ENCODE data around the gene SUSD1.
"Not testable (repeated sequence)": the region's sequence is repeated elsewhere in the genome, so short reads cannot be mapped to it uniquely, and the experiment has no call there.

Gene SUSD1

DNA sequence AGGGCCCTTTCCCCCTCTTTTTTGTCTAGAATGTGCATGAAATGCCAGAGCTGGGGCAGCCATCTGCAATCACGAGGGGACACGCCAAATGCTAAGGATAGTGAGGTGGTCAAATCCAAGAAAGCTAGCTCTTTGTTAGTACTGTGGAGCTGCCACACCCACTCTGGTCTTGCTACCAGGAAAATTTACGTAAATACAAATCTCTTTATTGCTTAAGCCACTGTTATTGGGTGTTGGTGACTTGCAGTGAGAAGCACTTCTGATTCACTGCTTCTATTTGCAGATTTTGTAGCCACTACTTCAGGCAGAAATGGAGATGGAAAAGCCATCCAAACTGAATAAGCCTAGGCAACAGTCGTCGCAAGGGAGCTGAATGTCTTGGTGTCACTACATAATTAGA, 25.6 kb upstream of the SUSD1 start:
- TF ChIP-seq, protein P1, sequence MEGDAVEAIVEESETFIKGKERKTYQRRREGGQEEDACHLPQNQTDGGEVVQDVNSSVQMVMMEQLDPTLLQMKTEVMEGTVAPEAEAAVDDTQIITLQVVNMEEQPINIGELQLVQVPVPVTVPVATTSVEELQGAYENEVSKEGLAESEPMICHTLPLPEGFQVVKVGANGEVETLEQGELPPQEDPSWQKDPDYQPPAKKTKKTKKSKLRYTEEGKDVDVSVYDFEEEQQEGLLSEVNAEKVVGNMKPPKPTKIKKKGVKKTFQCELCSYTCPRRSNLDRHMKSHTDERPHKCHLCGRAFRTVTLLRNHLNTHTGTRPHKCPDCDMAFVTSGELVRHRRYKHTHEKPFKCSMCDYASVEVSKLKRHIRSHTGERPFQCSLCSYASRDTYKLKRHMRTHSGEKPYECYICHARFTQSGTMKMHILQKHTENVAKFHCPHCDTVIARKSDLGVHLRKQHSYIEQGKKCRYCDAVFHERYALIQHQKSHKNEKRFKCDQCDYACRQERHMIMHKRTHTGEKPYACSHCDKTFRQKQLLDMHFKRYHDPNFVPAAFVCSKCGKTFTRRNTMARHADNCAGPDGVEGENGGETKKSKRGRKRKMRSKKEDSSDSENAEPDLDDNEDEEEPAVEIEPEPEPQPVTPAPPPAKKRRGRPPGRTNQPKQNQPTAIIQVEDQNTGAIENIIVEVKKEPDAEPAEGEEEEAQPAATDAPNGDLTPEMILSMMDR (conservative IDR thresholded peaks at IDR 0.05; ENCODE audit: low read depth) = no peak
- POLR2A ChIA-PET (ENCODE audit: low non-redundant PET) = interaction anchor here (0.7 kb wide), 1 partner anchor 30 kb away, joined by 3 read pairs; no protein-coding TSS in a partner anchor
- no peak for DNase-seq (ENCODE audit: low spot score)
- H3K27ac ChIP-seq = no peak overlapping the region
- CTCF ChIA-PET = no interaction called here

DNA sequence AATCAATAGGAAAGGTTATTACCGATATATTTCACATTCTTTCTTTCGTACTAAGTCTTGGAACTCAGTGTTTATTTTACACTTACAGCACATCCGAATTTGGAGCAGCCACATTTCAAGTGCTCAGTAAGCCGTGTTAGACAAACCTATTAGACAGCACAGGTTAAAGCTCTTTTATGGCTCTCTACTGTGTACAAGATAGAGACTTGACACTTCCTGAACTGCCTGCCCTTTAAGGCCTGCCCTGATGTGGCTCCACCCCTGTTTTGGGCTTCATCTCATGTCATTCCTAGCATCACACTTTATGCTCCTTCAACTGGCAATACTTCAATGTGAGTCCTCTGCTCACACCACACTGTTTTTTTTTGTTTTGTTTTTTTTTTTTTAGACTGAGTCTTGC, 23.5 kb upstream of the SUSD1 start:
- POLR2A ChIA-PET (ENCODE audit: low non-redundant PET) = no interaction called here
- DNase-seq (ENCODE audit: low spot score) = no peak
- TF ChIP-seq, protein P1 (conservative IDR thresholded peaks at IDR 0.05; ENCODE audit: low read depth) = no peak
- CTCF ChIA-PET = no interaction called here
- no peak overlapping the region for H3K27ac ChIP-seq

DNA sequence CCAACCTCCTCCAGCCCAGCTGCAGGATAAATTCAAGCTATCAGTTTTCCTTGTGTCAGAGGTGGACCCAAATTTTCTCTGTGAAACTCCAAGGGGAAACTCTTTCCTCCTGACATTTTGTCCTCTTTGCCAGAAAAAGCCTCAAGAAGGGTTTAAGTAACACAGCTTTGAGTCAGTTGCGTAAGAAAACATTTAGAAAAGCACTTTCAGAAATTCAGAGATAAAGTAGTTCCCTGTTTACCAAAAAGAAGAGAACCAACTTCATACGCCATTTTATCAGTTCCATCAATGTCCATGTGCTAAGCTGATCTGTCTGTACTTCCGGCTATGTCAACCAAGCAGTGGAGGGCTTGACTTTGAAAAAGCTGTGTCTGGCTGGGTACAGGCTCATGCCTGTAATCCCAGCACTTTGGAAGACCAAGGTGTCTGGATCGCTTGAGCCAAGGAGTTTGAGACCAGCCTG, 19.9 kb upstream of the SUSD1 start:
- CTCF ChIA-PET = interaction anchor here (0.6 kb wide), 1 partner anchor 18 kb away, joined by 3 read pairs; no protein-coding TSS in a partner anchor
- DNase-seq (ENCODE audit: low spot score) = no peak
- POLR2A ChIA-PET (ENCODE audit: low non-redundant PET) = no interaction called here
- H3K27ac ChIP-seq = no peak overlapping the region
- TF ChIP-seq, protein P1 (conservative IDR thresholded peaks at IDR 0.05; ENCODE audit: low read depth) = no peak

DNA sequence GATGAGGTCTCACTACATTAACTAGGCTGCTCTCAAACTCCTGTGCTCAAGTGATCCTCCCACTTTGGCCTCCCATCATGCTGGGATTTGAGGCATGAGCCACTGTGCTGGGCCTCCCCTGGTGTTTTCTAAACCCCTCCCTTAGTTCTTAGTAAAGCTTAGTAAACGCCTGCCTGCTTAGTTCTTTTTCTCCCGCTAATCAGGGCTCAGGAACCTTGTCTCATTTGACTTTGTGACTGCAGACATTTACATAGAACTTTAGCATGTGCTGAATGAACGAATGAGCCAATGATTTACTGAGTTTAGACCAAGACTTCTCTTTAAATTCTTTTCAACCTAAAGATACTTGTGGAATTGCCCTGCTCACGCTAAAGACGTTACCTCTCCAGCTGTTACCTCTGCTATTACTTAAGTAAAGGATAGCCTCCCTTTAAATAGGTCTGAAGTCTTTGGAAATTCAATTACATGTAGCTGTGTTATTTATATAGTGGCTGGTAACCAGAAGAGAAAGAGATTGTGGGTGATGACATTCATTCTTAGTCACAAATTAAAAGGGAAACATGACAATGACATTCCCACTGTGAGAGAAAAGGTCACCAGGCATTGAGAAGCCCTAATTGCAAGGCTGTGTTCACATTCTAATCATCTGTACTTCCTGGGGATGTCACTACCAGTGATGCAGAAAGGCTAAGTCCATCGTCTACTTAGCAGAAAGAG, 18.6 kb upstream of the SUSD1 start:
- DNase-seq (ENCODE audit: low spot score) = no peak
- TF ChIP-seq, protein P1 (conservative IDR thresholded peaks at IDR 0.05; ENCODE audit: low read depth) = no peak
- ChIA-PET CTCF (interaction anchor here (0.6 kb wide), 1 partner anchor 240 kb away, joined by 3 read pairs; no protein-coding TSS in a partner anchor), POLR2A (ENCODE audit: low non-redundant PET) (no interaction called here)
- no peak overlapping the region for H3K27ac ChIP-seq

DNA sequence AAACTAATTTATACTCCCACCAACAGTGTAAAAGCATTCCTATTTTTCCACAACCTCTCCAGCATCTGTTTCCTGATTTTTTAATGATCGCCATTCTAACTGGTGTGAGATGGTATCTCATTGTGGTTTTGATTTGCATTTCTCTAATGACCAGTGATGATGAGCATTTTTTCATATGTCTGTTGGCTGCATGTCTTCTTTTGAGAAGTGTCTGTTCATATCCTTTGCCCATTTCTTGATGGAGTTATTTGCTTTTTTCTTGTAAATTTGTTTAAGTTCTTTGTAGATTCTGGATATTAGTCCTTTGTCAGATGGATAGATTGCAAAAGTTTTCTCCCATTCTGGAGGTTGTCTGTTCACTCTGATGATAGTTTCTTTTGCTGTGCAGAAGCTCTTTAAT, 15.2 kb upstream of the SUSD1 start:
- H3K27ac ChIP-seq; CTCF ChIA-PET; DNase-seq (ENCODE audit: low spot score); POLR2A ChIA-PET (ENCODE audit: low non-redundant PET): not testable (repeated sequence)

DNA sequence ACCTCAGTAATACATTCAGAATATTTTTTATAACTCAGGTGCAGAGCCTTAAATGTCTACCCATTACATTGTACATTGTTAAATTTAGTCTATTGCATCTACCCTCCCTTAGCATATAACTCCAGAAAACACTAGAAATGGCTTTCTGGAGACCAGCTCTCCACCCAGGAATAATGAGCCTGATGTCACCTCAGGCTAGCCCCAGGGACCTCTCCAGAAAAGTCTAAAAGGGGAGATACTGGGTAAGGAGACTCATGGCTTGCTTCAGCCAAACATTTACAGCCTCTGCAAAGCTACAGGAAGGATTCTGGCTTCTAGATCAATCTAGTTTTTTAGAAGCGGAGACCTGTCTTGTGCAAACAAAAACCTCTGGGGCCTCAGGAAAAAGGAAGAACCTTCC, 13.8 kb upstream of the SUSD1 start:
- TF ChIP-seq, protein P1 (conservative IDR thresholded peaks at IDR 0.05; ENCODE audit: low read depth) = no peak
- no peak for DNase-seq (ENCODE audit: low spot score)
- ChIA-PET POLR2A (ENCODE audit: low non-redundant PET) (no interaction called here), CTCF (interaction anchor here (0.6 to 0.7 kb wide), 3 partner anchors 13 to 471 kb away, joined by 3 to 4 read pairs (median 4); no protein-coding TSS in a partner anchor)
- no peak overlapping the region for H3K27ac ChIP-seq

DNA sequence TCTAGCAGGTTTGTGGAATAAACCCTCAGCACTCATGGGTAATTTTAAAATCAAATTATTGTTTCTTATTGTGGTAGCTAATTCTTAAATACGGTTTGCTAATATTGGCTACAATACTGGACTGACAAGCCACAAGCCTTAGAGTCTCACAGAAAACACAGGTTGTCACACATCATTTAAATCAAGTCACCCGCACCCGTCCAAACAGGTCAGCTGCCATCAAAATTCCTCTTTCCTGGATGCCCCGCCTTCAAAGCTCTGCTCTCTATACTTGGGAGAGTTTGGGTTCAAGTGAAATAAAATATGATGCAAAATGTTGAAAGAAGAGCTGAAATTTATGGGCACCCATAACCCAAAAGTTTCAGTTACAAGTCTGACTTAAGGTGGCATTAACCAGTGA, 12.3 kb upstream of the SUSD1 start:
- H3K27ac ChIP-seq = no peak overlapping the region
- DNase-seq (ENCODE audit: low spot score) = no peak
- ChIA-PET CTCF (interaction anchor here (1.0 kb wide), 1 partner anchor 74 kb away, joined by 4 read pairs; no protein-coding TSS in a partner anchor), POLR2A (ENCODE audit: low non-redundant PET) (no interaction called here)
- TF ChIP-seq, protein P1 (conservative IDR thresholded peaks at IDR 0.05; ENCODE audit: low read depth) = no peak
